ENCODE results near the gene ARID1B.

The ARID1B gene

DNA sequence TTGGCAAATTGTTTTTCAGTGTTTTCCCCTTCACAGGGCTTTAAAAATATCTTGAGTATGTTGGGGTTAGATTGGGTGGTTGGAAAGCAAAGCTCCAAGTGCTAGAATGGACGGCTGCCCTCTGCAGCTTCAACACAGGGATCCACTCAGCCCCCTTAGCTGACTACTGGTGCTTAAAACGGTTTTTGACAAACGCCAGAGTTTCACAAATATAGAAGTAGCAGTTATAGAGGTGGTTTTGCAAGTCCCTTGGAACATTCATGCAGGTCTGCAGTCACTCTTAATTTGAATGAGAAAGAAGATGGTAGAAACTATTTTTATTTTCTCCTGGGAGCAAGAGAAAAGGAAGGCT, 175.9 kb downstream of the ARID1B start:
- TF ChIP-seq, protein P1, sequence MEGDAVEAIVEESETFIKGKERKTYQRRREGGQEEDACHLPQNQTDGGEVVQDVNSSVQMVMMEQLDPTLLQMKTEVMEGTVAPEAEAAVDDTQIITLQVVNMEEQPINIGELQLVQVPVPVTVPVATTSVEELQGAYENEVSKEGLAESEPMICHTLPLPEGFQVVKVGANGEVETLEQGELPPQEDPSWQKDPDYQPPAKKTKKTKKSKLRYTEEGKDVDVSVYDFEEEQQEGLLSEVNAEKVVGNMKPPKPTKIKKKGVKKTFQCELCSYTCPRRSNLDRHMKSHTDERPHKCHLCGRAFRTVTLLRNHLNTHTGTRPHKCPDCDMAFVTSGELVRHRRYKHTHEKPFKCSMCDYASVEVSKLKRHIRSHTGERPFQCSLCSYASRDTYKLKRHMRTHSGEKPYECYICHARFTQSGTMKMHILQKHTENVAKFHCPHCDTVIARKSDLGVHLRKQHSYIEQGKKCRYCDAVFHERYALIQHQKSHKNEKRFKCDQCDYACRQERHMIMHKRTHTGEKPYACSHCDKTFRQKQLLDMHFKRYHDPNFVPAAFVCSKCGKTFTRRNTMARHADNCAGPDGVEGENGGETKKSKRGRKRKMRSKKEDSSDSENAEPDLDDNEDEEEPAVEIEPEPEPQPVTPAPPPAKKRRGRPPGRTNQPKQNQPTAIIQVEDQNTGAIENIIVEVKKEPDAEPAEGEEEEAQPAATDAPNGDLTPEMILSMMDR (IDR thresholded peaks at IDR 0.05; ENCODE audit: control insufficient read depth, insufficient read depth, low read depth, low read length, missing control alignments) = no peak
- no peak for DNase-seq (ENCODE audit: low read depth)
- no peak overlapping the region; the same call in 1 of the 2 replicates for H3K4me3 ChIP-seq (ENCODE audit: control insufficient read depth, low read depth, low read length)

- no peak overlapping the region for H3K4me3 ChIP-seq (ENCODE audit: control insufficient read depth, low read depth, low read length)
- DNase-seq (ENCODE audit: low read depth) = peak; percentile 91
- TF ChIP-seq, protein P1 (IDR thresholded peaks at IDR 0.05; ENCODE audit: control insufficient read depth, insufficient read depth, low read depth, low read length, missing control alignments) = peak; percentile 31
Observed at GRCh38 chr6:156953479-156954146, 176.4 kb downstream of the ARID1B start.

DNA sequence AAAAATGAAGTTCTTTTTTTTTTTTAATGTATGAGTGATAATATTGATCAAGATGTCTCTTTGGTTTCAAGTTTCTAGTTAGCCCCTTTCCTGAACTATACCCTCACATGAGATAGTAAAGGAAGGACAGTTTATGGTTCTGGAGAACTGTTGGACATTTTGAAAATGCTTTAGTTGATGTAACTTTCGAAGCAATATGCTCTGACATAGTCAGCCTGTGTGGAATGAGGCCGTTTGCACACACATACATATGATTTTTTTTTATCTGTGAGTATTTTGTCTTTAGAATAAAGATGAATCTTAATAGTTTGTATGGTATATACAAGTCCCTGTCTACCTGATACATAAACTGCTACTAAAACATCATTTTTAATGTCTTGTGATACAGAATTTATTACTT, 177.0 kb downstream of the ARID1B start:
- no peak for DNase-seq (ENCODE audit: low read depth)
- H3K4me3 ChIP-seq (ENCODE audit: control insufficient read depth, low read depth, low read length) = no peak overlapping the region
- TF ChIP-seq, protein P1 (IDR thresholded peaks at IDR 0.05; ENCODE audit: control insufficient read depth, insufficient read depth, low read depth, low read length, missing control alignments) = no peak

DNA sequence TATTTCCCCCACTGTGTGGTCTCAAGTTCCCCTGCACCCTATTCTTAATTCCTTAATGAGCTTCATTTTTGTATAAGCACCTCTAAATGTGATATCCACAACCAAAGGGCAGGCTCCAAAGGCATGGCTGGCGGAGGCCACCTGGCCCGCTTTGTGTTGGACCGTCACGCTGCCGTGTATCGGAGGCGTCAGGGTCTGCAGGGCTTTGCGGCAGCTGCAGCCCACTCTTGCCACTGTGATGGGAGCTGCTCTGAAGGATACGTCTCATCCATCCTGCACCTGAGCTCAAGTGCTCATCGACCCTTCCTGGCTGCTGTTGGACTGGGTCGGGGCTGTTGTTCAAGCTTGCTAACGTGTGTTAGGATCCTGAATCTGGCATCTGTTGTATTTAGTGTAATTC, 177.6 kb downstream of the ARID1B start:
- TF ChIP-seq, protein P1 (IDR thresholded peaks at IDR 0.05; ENCODE audit: control insufficient read depth, insufficient read depth, low read depth, low read length, missing control alignments) = no peak
- DNase-seq (ENCODE audit: low read depth) = no peak
- no peak overlapping the region for H3K4me3 ChIP-seq (ENCODE audit: control insufficient read depth, low read depth, low read length)

DNA sequence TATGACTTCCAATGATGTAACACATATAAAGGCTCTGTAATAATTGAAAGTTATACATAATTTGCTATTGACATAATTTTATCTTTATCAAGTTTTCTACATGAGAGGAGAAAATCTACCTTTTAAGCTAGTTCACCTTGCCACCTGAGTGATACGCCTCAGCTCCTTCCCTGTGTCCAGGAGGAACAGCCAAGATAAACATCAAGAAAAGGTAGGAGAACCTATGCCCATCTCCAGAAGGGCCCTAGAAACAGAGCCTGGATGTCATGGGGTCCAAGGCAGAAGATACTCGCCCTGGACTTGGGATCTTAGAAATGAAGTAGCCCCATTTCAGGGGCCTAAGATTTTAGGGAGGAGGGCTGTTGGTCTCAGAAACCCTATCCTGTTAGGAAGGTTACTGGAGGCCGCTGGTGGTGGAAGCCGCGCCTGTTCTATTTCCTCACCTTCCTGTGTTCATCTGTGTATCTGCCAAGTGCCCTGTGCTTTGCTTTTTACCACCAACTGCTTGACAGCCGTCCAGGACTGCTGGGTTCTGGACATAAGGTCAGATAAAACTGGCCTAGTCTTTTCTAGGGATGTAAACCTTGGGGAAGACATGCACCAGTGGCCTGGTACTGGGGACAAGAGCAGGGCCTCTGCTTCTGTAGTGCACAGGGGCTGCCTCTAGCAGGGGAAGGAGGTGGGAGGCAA, 178.5 kb downstream of the ARID1B start:
- H3K4me3 ChIP-seq (ENCODE audit: control insufficient read depth, low read depth, low read length) = no peak overlapping the region
- TF ChIP-seq, protein P1 (IDR thresholded peaks at IDR 0.05; ENCODE audit: control insufficient read depth, insufficient read depth, low read depth, low read length, missing control alignments) = no peak
- no peak for DNase-seq (ENCODE audit: low read depth)

DNA sequence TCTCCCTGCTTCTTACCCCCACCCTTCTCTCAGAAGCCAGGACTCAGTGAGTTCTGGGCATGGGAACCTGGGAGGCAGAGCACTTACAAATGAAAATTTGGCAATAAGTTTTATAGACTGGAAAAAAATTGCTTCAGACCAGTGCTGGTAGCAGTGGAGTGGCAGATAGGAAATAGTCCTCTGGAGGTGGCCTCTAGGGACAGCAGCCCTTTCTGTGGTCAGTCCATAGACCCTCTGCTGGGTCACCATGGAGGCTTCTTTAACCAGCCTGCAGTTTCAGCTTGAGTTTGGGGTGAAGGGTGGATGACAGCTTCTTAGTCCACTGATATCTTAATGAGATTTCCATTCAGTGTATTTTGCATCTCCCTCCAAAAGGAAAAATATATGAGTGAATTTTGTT, 179.1 kb downstream of the ARID1B start:
- DNase-seq (ENCODE audit: low read depth) = no peak
- no peak overlapping the region for H3K4me3 ChIP-seq (ENCODE audit: control insufficient read depth, low read depth, low read length)
- TF ChIP-seq, protein P1 (IDR thresholded peaks at IDR 0.05; ENCODE audit: control insufficient read depth, insufficient read depth, low read depth, low read length, missing control alignments) = no peak
